ENCODE measurements around the gene GJB4.
"Not testable (repeated sequence)": the region's sequence is repeated elsewhere in the genome, so short reads cannot be mapped to it uniquely, and the experiment has no call there.

Gene GJB4

DNA sequence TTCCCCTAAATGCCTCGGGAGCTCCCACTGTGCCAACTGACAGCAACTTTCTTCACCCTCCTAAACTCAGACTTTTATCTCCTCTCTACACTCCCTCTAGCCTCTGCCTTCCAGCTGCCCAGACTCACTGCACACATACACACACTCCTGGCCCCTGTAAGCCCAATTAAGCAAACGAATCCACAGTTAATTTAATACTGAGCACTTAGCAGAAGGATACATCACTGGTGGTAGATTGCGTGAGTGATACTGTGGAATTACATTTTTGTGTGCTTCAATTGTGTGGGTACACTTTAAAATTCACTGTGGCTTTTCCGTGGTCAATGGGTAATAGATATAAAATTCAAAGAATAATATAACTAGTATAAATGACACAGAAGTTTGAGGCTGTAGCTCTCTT lies 38.3 kb upstream of the GJB4 start:
- no peak for DNase-seq (ENCODE audit: insufficient read length, low spot score)
- TF ChIP-seq, protein P1, sequence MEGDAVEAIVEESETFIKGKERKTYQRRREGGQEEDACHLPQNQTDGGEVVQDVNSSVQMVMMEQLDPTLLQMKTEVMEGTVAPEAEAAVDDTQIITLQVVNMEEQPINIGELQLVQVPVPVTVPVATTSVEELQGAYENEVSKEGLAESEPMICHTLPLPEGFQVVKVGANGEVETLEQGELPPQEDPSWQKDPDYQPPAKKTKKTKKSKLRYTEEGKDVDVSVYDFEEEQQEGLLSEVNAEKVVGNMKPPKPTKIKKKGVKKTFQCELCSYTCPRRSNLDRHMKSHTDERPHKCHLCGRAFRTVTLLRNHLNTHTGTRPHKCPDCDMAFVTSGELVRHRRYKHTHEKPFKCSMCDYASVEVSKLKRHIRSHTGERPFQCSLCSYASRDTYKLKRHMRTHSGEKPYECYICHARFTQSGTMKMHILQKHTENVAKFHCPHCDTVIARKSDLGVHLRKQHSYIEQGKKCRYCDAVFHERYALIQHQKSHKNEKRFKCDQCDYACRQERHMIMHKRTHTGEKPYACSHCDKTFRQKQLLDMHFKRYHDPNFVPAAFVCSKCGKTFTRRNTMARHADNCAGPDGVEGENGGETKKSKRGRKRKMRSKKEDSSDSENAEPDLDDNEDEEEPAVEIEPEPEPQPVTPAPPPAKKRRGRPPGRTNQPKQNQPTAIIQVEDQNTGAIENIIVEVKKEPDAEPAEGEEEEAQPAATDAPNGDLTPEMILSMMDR (IDR thresholded peaks at IDR 0.05; ENCODE audit: insufficient read depth, missing control alignments): no peak
- FAIRE-seq: no peak

- TF ChIP-seq, protein P1 (IDR thresholded peaks at IDR 0.05; ENCODE audit: insufficient read depth, missing control alignments): no peak
- DNase-seq (ENCODE audit: insufficient read length, low spot score) (no peak), FAIRE-seq (no peak)
Measured at GRCh38 chr1:34721646-34722355, 37.7 kb upstream of the GJB4 start.

GRCh38 chr1:34726861-34727260 lies 32.7 kb upstream of the GJB4 start:
- FAIRE-seq: no peak
- TF ChIP-seq, protein P1 (IDR thresholded peaks at IDR 0.05; ENCODE audit: insufficient read depth, missing control alignments): no peak

GRCh38 chr1:34730485-34730884 lies 29.1 kb upstream of the GJB4 start:
- TF ChIP-seq, protein P1 (IDR thresholded peaks at IDR 0.05; ENCODE audit: insufficient read depth, missing control alignments): no peak
- FAIRE-seq (no peak), DNase-seq (ENCODE audit: insufficient read length, low spot score) (no peak)

More at GRCh38 chr1:34726861-34727260, 32.7 kb upstream of the GJB4 start:
- DNase-seq (ENCODE audit: insufficient read length, low spot score): no peak

DNA sequence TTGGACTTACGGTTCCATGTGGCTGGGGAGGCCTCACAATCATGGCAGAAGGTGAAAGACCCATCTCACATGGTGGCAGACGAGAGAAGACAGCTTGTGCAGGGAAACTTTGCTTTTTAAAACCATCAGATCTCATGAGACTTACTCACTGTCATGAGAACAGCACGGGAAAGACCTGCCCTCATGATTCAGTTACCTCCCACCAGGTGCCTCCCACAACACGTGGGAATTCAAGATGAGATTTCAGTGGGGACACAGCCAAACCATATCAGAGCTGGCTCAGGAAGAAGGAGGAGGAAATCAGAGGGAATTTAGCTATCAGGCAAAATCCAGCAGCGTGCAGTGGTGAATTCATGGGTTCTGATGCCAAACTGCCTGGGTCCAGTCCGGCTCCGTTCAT lies 26.7 kb upstream of the GJB4 start:
- FAIRE-seq; DNase-seq (ENCODE audit: insufficient read length, low spot score): not testable (repeated sequence)

GRCh38 chr1:34736692-34737091 lies 22.8 kb upstream of the GJB4 start:
- FAIRE-seq (no peak), DNase-seq (ENCODE audit: insufficient read length, low spot score) (no peak)
- TF ChIP-seq, protein P1 (IDR thresholded peaks at IDR 0.05; ENCODE audit: insufficient read depth, missing control alignments): no peak

DNA sequence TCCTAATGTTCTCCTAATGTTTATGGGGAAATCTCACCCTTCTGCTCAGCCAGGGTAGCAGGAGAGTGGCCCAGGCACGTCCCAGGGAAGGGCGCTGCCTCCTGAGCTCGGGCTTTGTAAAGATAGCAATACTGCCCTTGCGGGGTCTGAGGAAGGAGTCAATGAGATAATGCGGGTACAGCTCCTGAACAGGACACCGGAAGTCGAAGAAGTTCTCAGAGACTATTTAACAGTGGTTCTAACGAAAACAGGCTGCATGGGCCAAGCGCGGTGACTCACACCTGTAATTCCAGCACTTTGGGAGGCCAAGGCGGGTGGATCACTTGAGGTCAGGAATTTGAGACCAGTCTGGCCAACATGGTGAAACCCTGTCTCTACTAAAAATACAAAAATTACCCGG lies 22.3 kb upstream of the GJB4 start:
- not testable (repeated sequence) for DNase-seq (ENCODE audit: insufficient read length, low spot score); FAIRE-seq

DNA sequence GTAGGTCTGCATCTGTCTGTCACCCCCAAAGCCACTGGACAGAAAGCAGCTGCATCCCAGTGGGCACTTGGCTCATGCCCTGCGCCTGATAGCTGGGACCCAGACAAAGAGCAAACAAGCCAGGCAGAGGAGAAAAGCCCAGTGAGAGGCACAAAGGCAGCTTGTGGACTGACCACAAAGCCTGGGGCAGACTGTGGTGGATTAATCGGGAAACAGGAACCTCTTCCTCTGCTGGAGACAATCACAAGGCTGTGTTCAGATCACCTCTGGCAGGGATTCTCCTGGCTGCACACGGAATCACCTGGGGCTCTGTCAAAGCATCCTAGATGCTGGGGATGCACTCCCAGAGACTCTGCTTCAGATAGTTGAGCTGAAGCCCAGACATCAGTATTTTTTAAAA lies 19.9 kb upstream of the GJB4 start:
- DNase-seq (ENCODE audit: insufficient read length, low spot score) (no peak), FAIRE-seq (no peak)
- TF ChIP-seq, protein P1 (IDR thresholded peaks at IDR 0.05; ENCODE audit: insufficient read depth, missing control alignments): no peak
